H9 (cell line): ENCODE data around the gene PEX7. TPM values are rescaled to one million over a fixed set of nuclear protein-coding genes. Genes with fewer than 3 reads are reported as not detected.

Experiments used
- DNase-seq: peaks from one replicate; pipeline ENCODE4 v3.0.0-alpha.2; 2017
- H2AFZ ChIP-seq: one replicate; pipeline ENCODE4 v1.6.1; 2013; ENCODE audit warnings: mild to moderate bottlenecking, low read length, control low read depth, moderate library complexity
- H2AK5ac ChIP-seq: 2 replicates; pipeline ENCODE4 v1.6.1; 2013; ENCODE audit warnings: low read length, control low read depth, mixed read lengths; ENCODE audit not compliant: insufficient read length
- H2BK120ac ChIP-seq: one replicate; pipeline ENCODE4 v1.6.1; 2013; ENCODE audit warnings: low read depth, mild to moderate bottlenecking, low read length, control low read depth, inconsistent platforms; ENCODE audit not compliant: poor library complexity, severe bottlenecking
- H2BK12ac ChIP-seq: 2 replicates; pipeline ENCODE4 v1.6.1; 2013; ENCODE audit warnings: low read length, control low read depth, mixed read lengths, low read depth; ENCODE audit not compliant: insufficient read length
- H2BK15ac ChIP-seq: 2 replicates; pipeline ENCODE4 v1.6.1; 2013; ENCODE audit warnings: low read depth, low read length, control low read depth
- H2BK20ac ChIP-seq: one replicate; pipeline ENCODE4 v1.6.1; 2013; ENCODE audit warnings: low read depth, mild to moderate bottlenecking, low read length, control low read depth, inconsistent platforms; ENCODE audit not compliant: poor library complexity, severe bottlenecking
- H2BK5ac ChIP-seq: 2 replicates; pipeline ENCODE4 v1.6.1; 2013; ENCODE audit warnings: low read length, control low read depth, mixed read lengths; ENCODE audit not compliant: insufficient read length
- H3K14ac ChIP-seq: 2 replicates; pipeline ENCODE4 v1.6.1; 2013; ENCODE audit warnings: low read length, control low read depth; ENCODE audit not compliant: insufficient read depth
- H3K18ac ChIP-seq: 2 replicates; pipeline ENCODE4 v1.6.1; 2013; ENCODE audit warnings: low read depth, mild to moderate bottlenecking, mixed read lengths, low read length, control low read depth; ENCODE audit not compliant: insufficient read length
- H3K23ac ChIP-seq: 2 replicates; pipeline ENCODE4 v1.6.1; 2013; ENCODE audit warnings: low read length, control low read depth, mixed read lengths, low read depth; ENCODE audit not compliant: insufficient read length
- H3K23me2 ChIP-seq: 2 replicates; pipeline ENCODE4 v1.6.1; 2013; ENCODE audit warnings: low read depth, mild to moderate bottlenecking, mixed read lengths, low read length, control low read depth; ENCODE audit not compliant: insufficient read length, poor library complexity, severe bottlenecking
- H3K27ac ChIP-seq: 2 replicates; pipeline ENCODE4 v1.5.1; 2013; ENCODE audit warnings: low read length, control low read depth, mixed read lengths, low read depth; ENCODE audit not compliant: insufficient read length
- H3K27me3 ChIP-seq: 2 replicates; pipeline ENCODE4 v1.6.1; 2013; ENCODE audit warnings: low read length, control low read depth, inconsistent platforms; ENCODE audit not compliant: insufficient read depth
- H3K4ac ChIP-seq: 2 replicates; pipeline ENCODE4 v1.6.1; 2013; ENCODE audit warnings: low read depth, mild to moderate bottlenecking, control low read depth, inconsistent platforms, low read length, moderate library complexity
- H3K4me1 ChIP-seq: 2 replicates; pipeline ENCODE4 v1.6.1; 2013; ENCODE audit warnings: low read length, control low read depth, inconsistent platforms; ENCODE audit not compliant: insufficient read depth
- H3K4me2 ChIP-seq: 2 replicates; pipeline ENCODE4 v1.6.1; 2013; ENCODE audit warnings: low read length, control low read depth, mixed read lengths; ENCODE audit not compliant: insufficient read length, insufficient read depth
- H3K56ac ChIP-seq: 2 replicates; pipeline ENCODE4 v1.6.1; 2013; ENCODE audit warnings: low read depth, mild to moderate bottlenecking, mixed read lengths, low read length, control low read depth; ENCODE audit not compliant: insufficient read length
- H3K79me1 ChIP-seq: 2 replicates; pipeline ENCODE4 v1.6.1; 2013; ENCODE audit warnings: low read depth, mild to moderate bottlenecking, moderate library complexity, low read length, control low read depth, inconsistent platforms; ENCODE audit not compliant: insufficient read depth, poor library complexity, severe bottlenecking
- H3K79me2 ChIP-seq: 2 replicates; pipeline ENCODE4 v1.6.1; 2013; ENCODE audit warnings: low read length, control low read depth, inconsistent platforms; ENCODE audit not compliant: insufficient read depth
- H3K9ac ChIP-seq: 2 replicates; pipeline ENCODE4 v1.6.1; 2013; ENCODE audit warnings: low read length, control low read depth, mixed read lengths; ENCODE audit not compliant: insufficient read length; ENCODE audit errors: extremely low read depth
- H3K9me3 ChIP-seq: one replicate; pipeline ENCODE4 v1.6.1; 2013; ENCODE audit warnings: low read depth, low read length, inconsistent platforms; ENCODE audit not compliant: control insufficient read depth
- H3T11ph ChIP-seq: one replicate; pipeline ENCODE4 v1.6.1; 2013; ENCODE audit warnings: mild to moderate bottlenecking, low read length, control low read depth, inconsistent platforms
- H4K20me1 ChIP-seq: one replicate; pipeline ENCODE4 v1.6.1; 2013; ENCODE audit not compliant: control insufficient read depth, insufficient read length, insufficient read depth
- H4K5ac ChIP-seq: 2 replicates; pipeline ENCODE4 v1.6.1; 2013; ENCODE audit warnings: low read depth, mild to moderate bottlenecking, mixed read lengths, low read length, control low read depth; ENCODE audit not compliant: insufficient read length
- H4K8ac ChIP-seq: replicated peaks from 2 replicates; pipeline ENCODE4 v1.6.1; 2013; ENCODE audit warnings: low read length, control low read depth, mixed read lengths, low read depth; ENCODE audit not compliant: insufficient read length
- H4K91ac ChIP-seq: 2 replicates; pipeline ENCODE4 v1.6.1; 2013; ENCODE audit warnings: low read depth, mild to moderate bottlenecking, moderate library complexity, mixed read lengths, low read length, control low read depth; ENCODE audit not compliant: insufficient read length
- H3K27ac Mint-ChIP-seq, 3 experiments: 2 replicates in 2 of 3; 3 replicates in 1 of 3; pipeline ENCODE4 v1.8.0; 2020 to 2021; ENCODE audit warnings: mixed read lengths in 3 of 3, mild to moderate bottlenecking in 1 of 3, moderate library complexity in 1 of 3
- H3K27me3 Mint-ChIP-seq: 2 replicates; pipeline ENCODE4 v1.8.0; 2021; ENCODE audit warnings: low read depth, mild to moderate bottlenecking, moderate library complexity, mixed read lengths
- H3K36me3 Mint-ChIP-seq, 3 experiments: 2 replicates in 2 of 3; 3 replicates in 1 of 3; pipeline ENCODE4 v1.8.0; 2020 to 2021; ENCODE audit warnings: low read depth in 3 of 3, mixed read lengths in 3 of 3; ENCODE audit not compliant: insufficient read depth in 1 of 3
- H3K4me1 Mint-ChIP-seq, 2 experiments: 2 replicates each; pipeline ENCODE4 v1.8.0; 2020; ENCODE audit warnings: mixed read lengths in 2 of 2
- H3K4me3 Mint-ChIP-seq, 2 experiments: 2 replicates in 1 of 2; 3 replicates in 1 of 2; pipeline ENCODE4 v1.8.0; 2020 to 2021; ENCODE audit warnings: mild to moderate bottlenecking in 2 of 2, mixed read lengths in 2 of 2, moderate library complexity in 1 of 2
- H3K9me3 Mint-ChIP-seq, 2 experiments: 2 replicates in 1 of 2; 3 replicates in 1 of 2; pipeline ENCODE4 v1.8.0; 2020; ENCODE audit warnings: mild to moderate bottlenecking in 2 of 2, mixed read lengths in 2 of 2, moderate library complexity in 1 of 2
- CTCF ChIP-seq: fragments of 200-600 bp; sonication (generic); conservative IDR thresholded peaks from 3 replicates; pipeline ENCODE4 v1.8.0; 2021; ENCODE audit warnings: antibody characterized with exemption, mild to moderate bottlenecking
- WGBS: extraction: QIAGEN DNeasy Blood & Tissue Kit; methylation state at CpG from one replicate; pipeline ENCODE4 v1.1.7; 2013; ENCODE audit warnings: missing lambda C conversion rate, low lambda C conversion rate, mixed read lengths; ENCODE audit not compliant: insufficient read length; ENCODE audit errors: extremely low coverage; 5-methylcytosine and 5-hydroxymethylcytosine counted together
- total RNA-seq: library from RNA; stranded (reverse); gene quantifications from 2 replicates; pipeline ENCODE4 v1.2.1, GENCODE V29; 2021

PEX7 gene
- total RNA-seq, 1 experiment from 2014 or later = 8.4 TPM

- peaks cover 25 to 42% (median 25%) of the 10 kb centered on the region in 3 experiments; a peak in 6 of 7 replicates for H3K36me3 Mint-ChIP-seq
- Histone ChIP-seq H2BK5ac (no peak overlapping the region), H2BK15ac (no peak overlapping the region), H2BK12ac (no peak overlapping the region), H3K56ac (no peak overlapping the region), H3K23ac (no peak overlapping the region), H3K79me2 (no peaks in the 10 kb centered on the region), H3K27me3 (no peaks in the 10 kb centered on the region), H4K8ac (no peak overlapping the region), H3K18ac (peak overlapping the region; percentile 24), H4K5ac (no peak overlapping the region), H2BK20ac (no peak overlapping the region), H4K91ac (no peak overlapping the region), H2AFZ (no peak overlapping the region), H4K20me1 (no peaks in the 10 kb centered on the region), H3K9me3 (no peaks in the 10 kb centered on the region), H3K79me1 (no peaks in the 10 kb centered on the region), H3K9ac (peak overlapping the region; percentile 50), H3K27ac (no peak overlapping the region), H3K4me2 (peak overlapping the region; percentile 45), H3K14ac (peak overlapping the region; percentile 78), H3K4me1 (no peaks in the 10 kb centered on the region; the same call in 1 of the 2 replicates), H3T11ph (no peak overlapping the region), H2AK5ac (no peak overlapping the region), H3K4ac (no peak overlapping the region), H3K23me2 (peaks cover 5% of the 10 kb centered on the region), H2BK120ac (no peak overlapping the region)
- peaks cover 10% of the 10 kb centered on the region for H3K27me3 Mint-ChIP-seq
- no CpG with 5 or more reads among the region's 31 CpGs for WGBS
- H3K4me3 Mint-ChIP-seq = peak overlapping the region; percentile 81 to 88
- no peak for DNase-seq
- peaks cover 3 to 10% of the 10 kb centered on the region in 2 experiments; a peak in 3 of 4 replicates for H3K4me1 Mint-ChIP-seq
- H3K27ac Mint-ChIP-seq = peak overlapping the region in 2 of 3 experiments; percentile 52 to 91; a peak in 3 of 7 replicates
- no peaks in the 10 kb centered on the region for H3K9me3 Mint-ChIP-seq
- TF ChIP-seq CTCF = no peak
Measured at GRCh38 chr6:136823128-136823660, 802 bp downstream of the PEX7 start.
